Vagina (tissue), 2 donors: Measurements from ENCODE around the gene WIPF2. TPM values are rescaled to one million over a fixed set of nuclear protein-coding genes. Genes with fewer than 3 reads are reported as not detected.

ENCODE experiments used
- DNase-seq, 2 donors: peaks; one replicate each; pipeline ENCODE4 v3.0.0-alpha.2; 2017; ENCODE audit errors: extremely low spot score in 2 of 2
- H3K27ac ChIP-seq: fragments of 200-600 bp; sonication (generic); one replicate; pipeline ENCODE4 v1.5.1; 2019
- H3K27me3 ChIP-seq: fragments of 200-600 bp; sonication (generic); one replicate; pipeline ENCODE4 v1.5.1; 2019
- H3K36me3 ChIP-seq, 2 donors: fragments of 200-600 bp; sonication (generic); one replicate each; pipeline ENCODE4 v1.5.1; 2017 to 2019
- H3K4me1 ChIP-seq: fragments of 200-600 bp; sonication (generic); one replicate; pipeline ENCODE4 v1.5.1; 2019
- H3K4me3 ChIP-seq, 2 donors: fragments of 200-600 bp; sonication (generic); 1 replicate in 1 of 2; 2 replicates in 1 of 2; pipeline ENCODE4 v1.5.1; 2016 to 2019
- H3K9me3 ChIP-seq: fragments of 200-600 bp; sonication (generic); one replicate; pipeline ENCODE4 v1.5.1; 2019
- POLR2A ChIP-seq, 2 donors: fragments of 450-650 bp; IDR thresholded peaks; one replicate each; pipeline ENCODE4 v1.6.1; 2017; ENCODE audit warnings: antibody characterized with exemption in 2 of 2, mild to moderate bottlenecking in 2 of 2, moderate library complexity in 2 of 2
- POLR2AphosphoS5 ChIP-seq, 2 donors: sonication (generic); formaldehyde crosslinking; IDR thresholded peaks; one replicate each; pipeline ENCODE4 v1.9.0; 2017; ENCODE audit warnings: antibody characterized with exemption in 2 of 2, mild to moderate bottlenecking in 2 of 2, low read depth in 1 of 2; ENCODE audit not compliant: insufficient read depth in 1 of 2
- intact Hi-C: fragments of 100-400 bp; cut with DNase I; formaldehyde crosslinking; loops from one replicate; pipeline ENCODE4 v1.15.1; 2023
- total RNA-seq: library from RNA; depleted of rRNA; stranded (reverse); fragments of >200 nt; gene quantifications from one replicate; pipeline ENCODE4 v1.2.3, GENCODE V29; 2016
- TF ChIP-seq, protein P1 (sequence below), 3 experiments: fragments of 450-650 bp in 2 of 3; fragments of 200-600 bp in 1 of 3; sonication (generic) in 1 of 3; IDR thresholded peaks; one replicate each; pipeline ENCODE4 v1.5.1; 2017 to 2019; ENCODE audit warnings: antibody characterized with exemption in 3 of 3, mild to moderate bottlenecking in 2 of 3, moderate library complexity in 2 of 3

Gene WIPF2
- total RNA-seq, 1 donor from 2014 or later, result 10.6 TPM

GRCh38 chr17:40174514-40174913 is 44.6 kb upstream of the WIPF2 start:
- Histone ChIP-seq H3K9me3 (no peaks in the 10 kb centered on the region), H3K4me3 (no peak overlapping the region), H3K4me1 (peaks cover 24% of the 10 kb centered on the region), H3K27ac (no peak overlapping the region), H3K36me3 (peaks cover 0 to 29% of the 10 kb centered on the region in 2 donors), H3K27me3 (no peaks in the 10 kb centered on the region)
- no peak for DNase-seq
- intact Hi-C loops, result loop anchor here (10.0 kb wide), 1 partner anchor 110 kb away; the partner anchor contains the start of gene THRA
- TF ChIP-seq POLR2AphosphoS5 (IDR thresholded peaks at IDR 0.05; ENCODE audit: insufficient read depth in 1 of 2, low read depth in 1 of 2) (no peak), POLR2A (IDR thresholded peaks at IDR 0.05) (no peak)
- TF ChIP-seq, protein P1, sequence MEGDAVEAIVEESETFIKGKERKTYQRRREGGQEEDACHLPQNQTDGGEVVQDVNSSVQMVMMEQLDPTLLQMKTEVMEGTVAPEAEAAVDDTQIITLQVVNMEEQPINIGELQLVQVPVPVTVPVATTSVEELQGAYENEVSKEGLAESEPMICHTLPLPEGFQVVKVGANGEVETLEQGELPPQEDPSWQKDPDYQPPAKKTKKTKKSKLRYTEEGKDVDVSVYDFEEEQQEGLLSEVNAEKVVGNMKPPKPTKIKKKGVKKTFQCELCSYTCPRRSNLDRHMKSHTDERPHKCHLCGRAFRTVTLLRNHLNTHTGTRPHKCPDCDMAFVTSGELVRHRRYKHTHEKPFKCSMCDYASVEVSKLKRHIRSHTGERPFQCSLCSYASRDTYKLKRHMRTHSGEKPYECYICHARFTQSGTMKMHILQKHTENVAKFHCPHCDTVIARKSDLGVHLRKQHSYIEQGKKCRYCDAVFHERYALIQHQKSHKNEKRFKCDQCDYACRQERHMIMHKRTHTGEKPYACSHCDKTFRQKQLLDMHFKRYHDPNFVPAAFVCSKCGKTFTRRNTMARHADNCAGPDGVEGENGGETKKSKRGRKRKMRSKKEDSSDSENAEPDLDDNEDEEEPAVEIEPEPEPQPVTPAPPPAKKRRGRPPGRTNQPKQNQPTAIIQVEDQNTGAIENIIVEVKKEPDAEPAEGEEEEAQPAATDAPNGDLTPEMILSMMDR (IDR thresholded peaks at IDR 0.05), result no peak

GRCh38 chr17:40175928-40176753 is 43.0 kb upstream of the WIPF2 start:
- Histone ChIP-seq H3K4me3 (no peak overlapping the region), H3K9me3 (no peaks in the 10 kb centered on the region), H3K27me3 (no peaks in the 10 kb centered on the region), H3K27ac (peak overlapping the region; percentile 74), H3K36me3 (peaks cover 0 to 14% of the 10 kb centered on the region in 2 donors), H3K4me1 (peaks cover 29% of the 10 kb centered on the region)
- DNase-seq, result no peak
- TF ChIP-seq, protein P1 (IDR thresholded peaks at IDR 0.05), result no peak
- no peak for TF ChIP-seq POLR2A (IDR thresholded peaks at IDR 0.05)
- no peak for TF ChIP-seq POLR2AphosphoS5 (IDR thresholded peaks at IDR 0.05; ENCODE audit: insufficient read depth in 1 of 2, low read depth in 1 of 2)
- intact Hi-C loops, result loop anchor here (10.0 kb wide), 1 partner anchor 111 kb away; the partner anchor contains the start of gene THRA

- no peaks in the 10 kb centered on the region for H3K27me3 ChIP-seq
- peaks cover 0 to 8% of the 10 kb centered on the region in 2 donors for H3K36me3 ChIP-seq
- no peaks in the 10 kb centered on the region for H3K9me3 ChIP-seq
- H3K27ac ChIP-seq, result peak overlapping the region; percentile 74
- intact Hi-C loops, result loop anchor here (10.0 kb wide), 1 partner anchor 112 kb away; the partner anchor contains the start of gene THRA
- peak overlapping the region; percentile 73 for H3K4me3 ChIP-seq
- TF ChIP-seq POLR2A (IDR thresholded peaks at IDR 0.05) (no peak), POLR2AphosphoS5 (IDR thresholded peaks at IDR 0.05; ENCODE audit: insufficient read depth in 1 of 2, low read depth in 1 of 2) (peak in 1 of 2 donors; percentile 37)
- no peak for DNase-seq
- peaks cover 29% of the 10 kb centered on the region for H3K4me1 ChIP-seq
Measured at GRCh38 chr17:40176754-40177110, 42.4 kb upstream of the WIPF2 start.

DNA sequence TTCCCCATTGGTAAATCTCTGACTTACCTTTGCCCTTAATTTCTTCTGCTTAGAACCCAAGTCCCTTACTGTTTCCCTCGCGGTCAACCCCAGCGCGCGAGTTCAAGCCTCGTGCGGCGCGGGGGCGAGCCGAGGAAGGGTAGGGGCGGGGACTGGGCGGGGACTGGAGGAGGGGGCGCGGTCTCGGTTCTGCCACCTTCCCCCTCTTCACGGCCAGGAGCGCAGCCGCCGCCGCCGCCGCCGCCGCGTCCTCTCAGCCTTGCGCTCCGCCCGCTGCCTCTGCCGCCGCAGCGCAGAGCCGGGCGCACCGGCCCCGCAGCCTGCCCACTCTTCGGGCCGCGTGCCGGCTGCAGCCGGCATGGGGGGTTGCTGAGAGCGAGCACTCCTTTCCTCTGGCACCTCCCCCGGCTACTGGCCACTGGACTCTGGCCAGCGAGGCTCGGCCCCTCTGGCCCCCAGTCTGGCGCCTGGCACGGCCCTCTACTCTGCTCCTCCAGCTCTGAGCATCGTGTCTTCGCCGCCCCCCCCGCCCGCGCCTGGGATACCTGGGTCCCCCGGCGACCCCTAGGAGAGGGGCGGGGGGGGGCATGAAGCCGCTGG is 41.7 kb upstream of the WIPF2 start, which contains the start of gene RAPGEFL1:
RAPGEFL1 (plus strand) TSS at position 196 of the 600 bp plus-strand sequence; CDS start at position 588, 392 bp downstream.
- H3K4me1 ChIP-seq, result peaks cover 29% of the 10 kb centered on the region
- intact Hi-C loops, result loop anchor here (10.0 kb wide), 1 partner anchor 113 kb away; the partner anchor contains the start of gene THRA

More for the DNA sequence above, 41.7 kb upstream of the WIPF2 start, which contains the start of gene RAPGEFL1:
- H3K27me3 ChIP-seq, result no peaks in the 10 kb centered on the region
- H3K36me3 ChIP-seq, result peaks cover 0 to 6% of the 10 kb centered on the region in 2 donors
- H3K9me3 ChIP-seq, result no peaks in the 10 kb centered on the region
- H3K27ac ChIP-seq, result peak within 1 kb of the TSS; percentile 74
- TF ChIP-seq POLR2A (IDR thresholded peaks at IDR 0.05) (peak in 1 of 2 donors; percentile 36), POLR2AphosphoS5 (IDR thresholded peaks at IDR 0.05; ENCODE audit: insufficient read depth in 1 of 2, low read depth in 1 of 2) (peak in 1 of 2 donors; percentile 52)
- TF ChIP-seq, protein P1 (IDR thresholded peaks at IDR 0.05), result no peak
- peak within 1 kb of the TSS; percentile 73 for H3K4me3 ChIP-seq
- DNase-seq, result no peak
